Measurements from ENCODE around the gene CSNK2A3.
A peak's percentile ranks its signal among the peaks of the same experiment; 100 is the strongest.
"Not testable (repeated sequence)": the region's sequence is repeated elsewhere in the genome, so short reads cannot be mapped to it uniquely, and the experiment has no call there.

The CSNK2A3 gene

GRCh38 chr11:11352878-11353277, at the start of gene CSNK2A3:
Gene CSNK2A3 (minus strand): TSS chr11:11353250. CDS start chr11:11353119, 131 bp downstream.
- DNase-seq (ENCODE audit: low spot score), result not testable (repeated sequence)

- DNase-seq (ENCODE audit: low spot score), result no peak
These were observed 49.0 kb upstream of the CSNK2A3 start for GRCh38 chr11:11401960-11402535.

GRCh38 chr11:11400635-11401232, 47.7 kb upstream of the CSNK2A3 start:
- DNase-seq (ENCODE audit: low spot score), result no peak

GRCh38 chr11:11400121-11400520, 47.1 kb upstream of the CSNK2A3 start:
- DNase-seq (ENCODE audit: low spot score), result no peak

GRCh38 chr11:11397781-11398180, 44.7 kb upstream of the CSNK2A3 start:
- DNase-seq (ENCODE audit: low spot score), result no peak

GRCh38 chr11:11397036-11397415, 44.0 kb upstream of the CSNK2A3 start:
- DNase-seq (ENCODE audit: low spot score), result no peak

GRCh38 chr11:11396301-11397035, 43.4 kb upstream of the CSNK2A3 start:
- DNase-seq (ENCODE audit: low spot score), result no peak

- DNase-seq (ENCODE audit: low spot score), result no peak
These were observed 42.1 kb upstream of the CSNK2A3 start for GRCh38 chr11:11395126-11395525.

- DNase-seq (ENCODE audit: low spot score), result no peak
These were observed 41.2 kb upstream of the CSNK2A3 start for GRCh38 chr11:11394241-11394640.

- DNase-seq (ENCODE audit: low spot score), result no peak
These were observed 38.9 kb upstream of the CSNK2A3 start for GRCh38 chr11:11391796-11392463.

- DNase-seq (ENCODE audit: low spot score), result no peak
These were observed 38.1 kb upstream of the CSNK2A3 start for GRCh38 chr11:11391169-11391568.

- DNase-seq (ENCODE audit: low spot score), result no peak
These were observed 37.2 kb upstream of the CSNK2A3 start for GRCh38 chr11:11390068-11390771.

GRCh38 chr11:11389238-11389637, 36.2 kb upstream of the CSNK2A3 start:
- peak; percentile 36 for DNase-seq (ENCODE audit: low spot score)

GRCh38 chr11:11387622-11388305, 34.7 kb upstream of the CSNK2A3 start:
- peak; percentile 47 for DNase-seq (ENCODE audit: low spot score)

GRCh38 chr11:11387207-11387606, 34.2 kb upstream of the CSNK2A3 start:
- no peak for DNase-seq (ENCODE audit: low spot score)

- peak; percentile 8 for DNase-seq (ENCODE audit: low spot score)
These were observed 31.8 kb upstream of the CSNK2A3 start for GRCh38 chr11:11384829-11385228.

- no peak for DNase-seq (ENCODE audit: low spot score)
These were observed 30.9 kb upstream of the CSNK2A3 start for GRCh38 chr11:11383995-11384394.

- DNase-seq (ENCODE audit: low spot score), result peak; percentile 49
These were observed 29.9 kb upstream of the CSNK2A3 start for GRCh38 chr11:11382858-11383532.

GRCh38 chr11:11381471-11382105, 28.5 kb upstream of the CSNK2A3 start:
- DNase-seq (ENCODE audit: low spot score), result peak; percentile 18

- DNase-seq (ENCODE audit: low spot score), result peak; percentile 22
These were observed 27.8 kb upstream of the CSNK2A3 start for GRCh38 chr11:11380883-11381282.

All from left forelimb (tissue), 1 donor.